ENCODE measurements around the gene RCSD1. TPM values are rescaled to one million over a fixed set of nuclear protein-coding genes. Genes with fewer than 3 reads are reported as not detected.

The RCSD1 gene
- total RNA-seq, 4 donors from 2014 or later: 0.34 to 3.5 (median 2.0) TPM

DNA sequence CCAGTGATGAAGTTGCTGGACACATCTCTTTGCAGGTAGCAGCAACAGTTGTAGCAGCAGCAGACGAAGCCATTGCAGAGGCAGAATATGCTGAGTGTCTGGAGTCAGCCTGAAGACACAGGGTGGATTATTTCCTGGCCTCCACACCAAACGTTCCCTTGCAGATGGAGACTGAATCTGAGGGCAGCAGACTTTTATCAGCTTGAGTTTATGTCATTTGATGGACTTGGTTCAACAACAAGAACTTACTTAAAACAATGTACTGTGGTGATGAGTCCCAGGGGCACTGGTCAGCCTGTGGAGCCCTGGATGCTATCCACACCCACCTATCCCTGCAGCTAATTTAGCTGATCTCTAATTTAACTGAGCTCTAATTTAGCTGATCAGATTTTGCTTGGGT is 74.7 kb downstream of the RCSD1 start:
- Histone ChIP-seq H3K9me3 (no peaks in the 10 kb centered on the region), H3K27ac (no peak overlapping the region), H3K4me1 (no peaks in the 10 kb centered on the region), H3K4me3 (no peak overlapping the region), H3K36me3 (peaks cover 3% of the 10 kb centered on the region), H3K27me3 (no peaks in the 10 kb centered on the region)
- 54% methylated on average over 2 of the region's 2 CpGs for WGBS
- no peak for DNase-seq (ENCODE audit: low spot score in 2 of 2)
- TF ChIP-seq POLR2A (IDR thresholded peaks at IDR 0.05) (no peak), POLR2AphosphoS5 (IDR thresholded peaks at IDR 0.05) (no peak), EP300 (IDR thresholded peaks at IDR 0.05) (no peak)
- TF ChIP-seq, protein P1, sequence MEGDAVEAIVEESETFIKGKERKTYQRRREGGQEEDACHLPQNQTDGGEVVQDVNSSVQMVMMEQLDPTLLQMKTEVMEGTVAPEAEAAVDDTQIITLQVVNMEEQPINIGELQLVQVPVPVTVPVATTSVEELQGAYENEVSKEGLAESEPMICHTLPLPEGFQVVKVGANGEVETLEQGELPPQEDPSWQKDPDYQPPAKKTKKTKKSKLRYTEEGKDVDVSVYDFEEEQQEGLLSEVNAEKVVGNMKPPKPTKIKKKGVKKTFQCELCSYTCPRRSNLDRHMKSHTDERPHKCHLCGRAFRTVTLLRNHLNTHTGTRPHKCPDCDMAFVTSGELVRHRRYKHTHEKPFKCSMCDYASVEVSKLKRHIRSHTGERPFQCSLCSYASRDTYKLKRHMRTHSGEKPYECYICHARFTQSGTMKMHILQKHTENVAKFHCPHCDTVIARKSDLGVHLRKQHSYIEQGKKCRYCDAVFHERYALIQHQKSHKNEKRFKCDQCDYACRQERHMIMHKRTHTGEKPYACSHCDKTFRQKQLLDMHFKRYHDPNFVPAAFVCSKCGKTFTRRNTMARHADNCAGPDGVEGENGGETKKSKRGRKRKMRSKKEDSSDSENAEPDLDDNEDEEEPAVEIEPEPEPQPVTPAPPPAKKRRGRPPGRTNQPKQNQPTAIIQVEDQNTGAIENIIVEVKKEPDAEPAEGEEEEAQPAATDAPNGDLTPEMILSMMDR (IDR thresholded peaks at IDR 0.05): no peak

- DNase-seq (ENCODE audit: low spot score in 2 of 2): no peak
- WGBS: 74% methylated on average over 6 of the region's 6 CpGs
- TF ChIP-seq, protein P1 (IDR thresholded peaks at IDR 0.05): no peak
- Histone ChIP-seq H3K27me3 (no peaks in the 10 kb centered on the region), H3K4me3 (no peak overlapping the region), H3K36me3 (peaks cover 3% of the 10 kb centered on the region), H3K9me3 (no peaks in the 10 kb centered on the region), H3K27ac (no peak overlapping the region), H3K4me1 (no peaks in the 10 kb centered on the region)
Measured at GRCh38 chr1:167705250-167705649, 75.2 kb downstream of the RCSD1 start.

GRCh38 chr1:167706363-167706762 is 76.3 kb downstream of the RCSD1 start:
- Histone ChIP-seq H3K4me1 (no peaks in the 10 kb centered on the region), H3K9me3 (no peaks in the 10 kb centered on the region), H3K27me3 (no peaks in the 10 kb centered on the region), H3K4me3 (no peak overlapping the region), H3K36me3 (peaks cover 3% of the 10 kb centered on the region), H3K27ac (no peak overlapping the region)
- DNase-seq (ENCODE audit: low spot score in 2 of 2): no peak
- TF ChIP-seq, protein P1 (IDR thresholded peaks at IDR 0.05): no peak
- TF ChIP-seq POLR2AphosphoS5 (IDR thresholded peaks at IDR 0.05) (no peak), EP300 (IDR thresholded peaks at IDR 0.05) (no peak), POLR2A (IDR thresholded peaks at IDR 0.05) (no peak)
- 84% methylated on average over 2 of the region's 2 CpGs for whole genome bisulfite sequencing

- Histone ChIP-seq H3K36me3 (peaks cover 3% of the 10 kb centered on the region), H3K4me3 (no peak overlapping the region), H3K4me1 (peaks cover 2% of the 10 kb centered on the region), H3K27ac (no peak overlapping the region), H3K27me3 (no peaks in the 10 kb centered on the region), H3K9me3 (no peaks in the 10 kb centered on the region)
- WGBS: 90% methylated on average over 10 of the region's 10 CpGs
- no peak for TF ChIP-seq POLR2A (IDR thresholded peaks at IDR 0.05)
- TF ChIP-seq EP300 (IDR thresholded peaks at IDR 0.05): no peak
- TF ChIP-seq, protein P1 (IDR thresholded peaks at IDR 0.05): no peak
- no peak for TF ChIP-seq POLR2AphosphoS5 (IDR thresholded peaks at IDR 0.05)
- no peak for DNase-seq (ENCODE audit: low spot score in 2 of 2)
Measured at GRCh38 chr1:167706931-167707877, 77.2 kb downstream of the RCSD1 start.

DNA sequence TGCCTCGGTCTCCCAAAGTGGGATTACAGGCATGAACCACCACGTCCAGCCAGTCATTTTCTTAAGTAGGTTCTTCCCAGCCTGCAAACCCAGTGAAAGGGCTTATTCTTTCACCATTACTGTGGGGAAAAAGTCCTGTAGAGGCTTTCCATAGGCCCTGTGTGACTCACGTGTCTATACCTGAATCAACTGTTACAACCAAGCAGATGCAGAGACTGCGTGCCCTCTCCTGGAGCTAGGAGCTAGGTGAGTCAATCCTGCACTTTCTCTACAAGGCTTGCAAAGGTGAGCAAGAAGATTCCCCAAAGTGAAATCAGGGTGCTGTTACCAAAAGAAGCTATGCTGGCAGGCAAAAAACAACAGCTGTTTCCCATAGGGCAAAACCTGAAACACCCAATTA is 77.9 kb downstream of the RCSD1 start:
- H3K36me3 ChIP-seq: peaks cover 3% of the 10 kb centered on the region
- H3K27me3 ChIP-seq: no peaks in the 10 kb centered on the region
- H3K9me3 ChIP-seq: no peaks in the 10 kb centered on the region
- TF ChIP-seq EP300 (IDR thresholded peaks at IDR 0.05) (no peak), POLR2A (IDR thresholded peaks at IDR 0.05) (no peak), POLR2AphosphoS5 (IDR thresholded peaks at IDR 0.05) (no peak)
- TF ChIP-seq, protein P1 (IDR thresholded peaks at IDR 0.05): no peak
- peaks cover 2% of the 10 kb centered on the region for H3K4me1 ChIP-seq
- no peak for DNase-seq (ENCODE audit: low spot score in 2 of 2)
- H3K27ac ChIP-seq: no peak overlapping the region
- no peak overlapping the region for H3K4me3 ChIP-seq
- 76% methylated on average over 4 of the region's 4 CpGs for WGBS
